Measurements from ENCODE around the gene SYT9. TPM values are rescaled to one million over a fixed set of nuclear protein-coding genes. Genes with fewer than 3 reads are reported as not detected.

SYT9 gene
- total and polyA plus RNA-seq, 9 of the 15 experiments (the other 6 are each of a cell fraction or from before 2014, with no cell fraction given): 0.01 TPM; not detected in 8

- H3K27ac ChIP-seq (ENCODE audit: extremely low read depth, low read depth, low read length): no peak overlapping the region
- no peaks in the 10 kb centered on the region for H3K4me1 ChIP-seq (replicated peaks in 1 of 2; ENCODE audit: control insufficient read depth in 2 of 2, insufficient read depth in 2 of 2, low read length in 2 of 2)
- H3K36me3 ChIP-seq (ENCODE audit: control insufficient read depth, insufficient read depth, low read length): no peaks in the 10 kb centered on the region
- H3K27me3 ChIP-seq (ENCODE audit: control insufficient read depth in 2 of 2, insufficient read depth in 2 of 2, low read length in 2 of 2): no peaks in the 10 kb centered on the region
- no peak overlapping the region for H3K4me3 ChIP-seq
- H3K79me2 ChIP-seq (ENCODE audit: control insufficient read depth, insufficient read depth, low read length): no peaks in the 10 kb centered on the region
- ChIA-PET CTCF (ENCODE audit: low intra/inter-chr PET ratio) (no interaction called here), POLR2A (no interaction called here)
- in situ Hi-C loops (cut with MboI) (no loop called here), intact Hi-C loops (cut with micrococcal nuclease) (no loop called here)
- 0% methylated on average over 2 of the region's 2 CpGs for WGBS (ENCODE audit: insufficient coverage, low coverage, missing lambda C conversion rate)
- no peak for DNase-seq (ENCODE audit: extremely low read depth in 1 of 4, low spot score in 3 of 4)
- H4K20me1 ChIP-seq (replicated peaks; ENCODE audit: control insufficient read depth, insufficient read depth, low read length): no peaks in the 10 kb centered on the region
- H3K9me3 ChIP-seq (replicated peaks; ENCODE audit: control insufficient read depth, insufficient read depth, low read depth, low read length): no peaks in the 10 kb centered on the region
- FAIRE-seq: no peak
- no peaks in the 10 kb centered on the region for H3K9me1 ChIP-seq (ENCODE audit: control insufficient read depth, insufficient read depth, low read length)
- TF ChIP-seq POLR2B (IDR thresholded peaks at IDR 0.05; ENCODE audit: low read depth, partially characterized antibody): no peak
- no peak for TF ChIP-seq BACH1 (tag; IDR thresholded peaks at IDR 0.05)
- TF ChIP-seq ERF (CRISPR knock-in tag; IDR thresholded peaks at IDR 0.05): no peak
- TF ChIP-seq FOS (IDR thresholded peaks at IDR 0.05; ENCODE audit: extremely low read depth, insufficient read length): no peak
- no peak for TF ChIP-seq HDAC2 (IDR thresholded peaks at IDR 0.05)
- TF ChIP-seq ILK (tag; IDR thresholded peaks at IDR 0.05; ENCODE audit: borderline replicate concordance, low read depth): no peak
- TF ChIP-seq ZNF740 (CRISPR knock-in tag; IDR thresholded peaks at IDR 0.05): no peak
- no peak for TF ChIP-seq ZNF740 (tag; IDR thresholded peaks at IDR 0.05)
- no peak for TF ChIP-seq ZHX1 (conservative IDR thresholded peaks at IDR 0.05; ENCODE audit: low read length)
- TF ChIP-seq E2F8 (IDR thresholded peaks at IDR 0.05; ENCODE audit: low read depth, partially characterized antibody): no peak
- no peak overlapping the region for H3K4me2 ChIP-seq (ENCODE audit: insufficient read depth, low read length)
- no peak for ATAC-seq
- H2AFZ ChIP-seq (ENCODE audit: low read depth, low read length): no peak overlapping the region
- no peak overlapping the region for H3K9ac ChIP-seq (ENCODE audit: insufficient read depth in 1 of 2, low read depth in 2 of 2, low read length in 2 of 2)
- BruUV-seq (replicated peaks): no TSS peak
Observed at GRCh38 chr11:7306900-7307299, 55.2 kb downstream of the SYT9 start.
